Measurements from ENCODE around the gene PEX10.
A peak's percentile ranks its signal among the peaks of the same experiment; 100 is the strongest.

The PEX10 gene

GRCh38 chr1:2396476-2396875 lies 15.9 kb downstream of the PEX10 start:
- TF ChIP-seq CTCF (IDR thresholded peaks at IDR 0.05; ENCODE audit: insufficient read depth, low read depth, low read length, missing control alignments), result no peak
- DNase-seq (ENCODE audit: low read depth), result no peak
- H3K4me3 ChIP-seq (ENCODE audit: low read depth, low read length), result no peak overlapping the region

GRCh38 chr1:2396059-2396458 lies 16.3 kb downstream of the PEX10 start:
- DNase-seq (ENCODE audit: low read depth), result no peak
- H3K4me3 ChIP-seq (ENCODE audit: low read depth, low read length), result no peak overlapping the region
- no peak for TF ChIP-seq CTCF (IDR thresholded peaks at IDR 0.05; ENCODE audit: insufficient read depth, low read depth, low read length, missing control alignments)

GRCh38 chr1:2395245-2395644 lies 17.1 kb downstream of the PEX10 start:
- no peak overlapping the region for H3K4me3 ChIP-seq (ENCODE audit: low read depth, low read length)
- no peak for DNase-seq (ENCODE audit: low read depth)
- no peak for TF ChIP-seq CTCF (IDR thresholded peaks at IDR 0.05; ENCODE audit: insufficient read depth, low read depth, low read length, missing control alignments)

GRCh38 chr1:2394761-2395160 lies 17.6 kb downstream of the PEX10 start:
- no peak for DNase-seq (ENCODE audit: low read depth)
- TF ChIP-seq CTCF (IDR thresholded peaks at IDR 0.05; ENCODE audit: insufficient read depth, low read depth, low read length, missing control alignments), result no peak
- H3K4me3 ChIP-seq (ENCODE audit: low read depth, low read length), result no peak overlapping the region

DNA sequence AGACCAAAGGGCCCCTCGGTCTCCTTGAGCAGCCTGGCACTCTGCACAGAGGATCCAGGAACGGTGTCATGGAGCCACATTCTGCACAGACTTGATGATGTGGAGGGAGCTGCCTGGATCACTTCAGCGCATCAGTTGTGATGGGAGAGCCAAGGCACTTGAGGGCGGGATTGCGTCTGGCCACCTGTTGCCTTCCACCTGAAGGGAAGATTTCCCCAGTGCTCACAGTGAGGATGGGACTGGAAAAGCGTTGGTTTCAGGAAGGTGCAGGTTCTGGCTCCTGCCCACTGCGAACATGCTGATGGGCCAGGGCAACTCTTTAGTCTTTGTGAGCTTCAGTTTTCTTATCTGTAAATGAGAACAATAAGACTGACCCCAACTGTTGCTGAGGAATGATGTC lies 18.1 kb downstream of the PEX10 start:
- H3K4me3 ChIP-seq (ENCODE audit: low read depth, low read length), result no peak overlapping the region
- no peak for DNase-seq (ENCODE audit: low read depth)
- TF ChIP-seq CTCF (IDR thresholded peaks at IDR 0.05; ENCODE audit: insufficient read depth, low read depth, low read length, missing control alignments), result no peak

DNA sequence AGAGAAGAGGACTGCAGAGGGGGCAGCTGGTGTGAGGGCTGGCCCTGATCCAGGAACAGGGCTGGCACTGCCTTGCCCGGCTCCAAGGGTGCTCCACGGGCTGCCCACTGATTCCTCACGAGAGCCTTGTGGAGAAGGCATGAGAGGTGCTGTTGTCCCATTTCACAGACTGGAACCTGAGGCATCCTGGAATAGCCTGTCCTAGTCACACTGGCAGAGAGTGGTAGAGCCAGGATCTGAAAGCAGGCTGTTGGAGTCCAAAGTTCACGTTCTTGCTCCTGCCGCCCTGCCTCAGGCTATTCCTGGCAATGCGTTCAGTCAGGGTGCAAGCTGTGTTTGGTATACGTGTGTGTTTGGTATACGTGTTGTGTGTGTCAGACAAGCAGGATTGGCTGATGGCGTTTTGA lies 18.9 kb downstream of the PEX10 start:
- TF ChIP-seq CTCF (IDR thresholded peaks at IDR 0.05; ENCODE audit: insufficient read depth, low read depth, low read length, missing control alignments), result no peak
- DNase-seq (ENCODE audit: low read depth), result no peak
- no peak overlapping the region for H3K4me3 ChIP-seq (ENCODE audit: low read depth, low read length)

- no peak for TF ChIP-seq CTCF (IDR thresholded peaks at IDR 0.05; ENCODE audit: insufficient read depth, low read depth, low read length, missing control alignments)
- DNase-seq (ENCODE audit: low read depth), result no peak
Measured at GRCh38 chr1:2392686-2393085, 19.7 kb downstream of the PEX10 start.

More at GRCh38 chr1:2392686-2393085, 19.7 kb downstream of the PEX10 start:
- H3K4me3 ChIP-seq (ENCODE audit: low read depth, low read length), result peak overlapping the region; percentile 94

Data from GM12865 (cell line).